CD4-positive, alpha-beta T cell treated with Interleukin-2 at 100 ng/mL for 4 hours (primary cell): ENCODE data around the gene DCDC2C.

Experiments
- DNase-seq: peaks from one replicate; pipeline ENCODE4 v3.0.0-alpha.2; 2020; ENCODE audit warnings: low spot score

Gene DCDC2C

DNA sequence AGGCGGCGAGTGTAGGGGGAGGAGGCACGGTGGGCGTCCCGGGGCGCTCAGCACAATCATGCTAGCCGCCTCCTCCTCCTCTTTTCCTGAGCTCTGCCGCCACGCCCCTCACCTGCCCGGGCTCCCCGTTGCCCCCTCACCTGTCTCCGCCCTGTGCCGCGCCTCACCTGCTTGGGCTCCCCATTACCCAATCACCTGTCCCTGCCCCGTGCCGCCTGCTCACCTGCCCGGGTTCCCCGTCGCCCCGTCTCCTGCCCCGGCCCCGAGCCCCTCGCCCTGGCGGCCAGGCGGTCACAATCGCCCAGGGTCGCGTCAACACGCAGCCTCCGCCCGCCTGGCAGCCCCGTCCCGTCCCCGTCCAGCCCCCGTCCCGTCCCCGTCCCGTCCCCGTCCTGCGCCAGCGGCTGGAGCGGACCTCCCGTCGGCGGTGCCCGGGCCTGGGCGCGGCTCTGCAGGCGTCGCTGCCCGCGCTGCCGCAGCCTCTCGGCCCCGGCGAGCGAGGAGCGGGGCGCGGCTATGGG is at the start of gene DCDC2C:
TSS of gene DCDC2C (plus strand) at position 340 of the 521 bp plus-strand sequence. CDS start at position 517, 177 bp downstream.
- DNase-seq, result no peak

DNA sequence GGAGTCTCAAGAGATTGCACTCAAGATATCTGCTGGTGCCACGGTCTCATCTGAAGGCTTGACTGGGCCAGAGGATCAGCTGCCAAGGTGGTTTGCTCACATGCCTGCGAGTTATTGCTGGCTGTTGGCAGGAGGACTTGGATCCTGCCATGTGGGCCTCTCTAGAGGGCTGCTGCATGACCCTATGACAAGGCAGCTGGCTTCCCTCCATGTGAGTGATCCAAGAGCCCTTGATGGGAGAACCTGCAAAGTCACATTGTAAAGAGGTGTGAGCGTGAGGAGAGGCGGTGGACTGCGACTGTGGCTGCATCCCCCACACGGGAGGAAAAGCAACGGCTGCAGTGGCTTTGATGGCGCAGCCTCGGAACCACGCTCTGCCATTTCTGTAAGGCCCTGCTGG is 49.4 kb upstream of the DCDC2C start:
- DNase-seq, result no peak

GRCh38 chr2:3654531-3655225 is 48.7 kb upstream of the DCDC2C start:
- DNase-seq, result no peak

DNA sequence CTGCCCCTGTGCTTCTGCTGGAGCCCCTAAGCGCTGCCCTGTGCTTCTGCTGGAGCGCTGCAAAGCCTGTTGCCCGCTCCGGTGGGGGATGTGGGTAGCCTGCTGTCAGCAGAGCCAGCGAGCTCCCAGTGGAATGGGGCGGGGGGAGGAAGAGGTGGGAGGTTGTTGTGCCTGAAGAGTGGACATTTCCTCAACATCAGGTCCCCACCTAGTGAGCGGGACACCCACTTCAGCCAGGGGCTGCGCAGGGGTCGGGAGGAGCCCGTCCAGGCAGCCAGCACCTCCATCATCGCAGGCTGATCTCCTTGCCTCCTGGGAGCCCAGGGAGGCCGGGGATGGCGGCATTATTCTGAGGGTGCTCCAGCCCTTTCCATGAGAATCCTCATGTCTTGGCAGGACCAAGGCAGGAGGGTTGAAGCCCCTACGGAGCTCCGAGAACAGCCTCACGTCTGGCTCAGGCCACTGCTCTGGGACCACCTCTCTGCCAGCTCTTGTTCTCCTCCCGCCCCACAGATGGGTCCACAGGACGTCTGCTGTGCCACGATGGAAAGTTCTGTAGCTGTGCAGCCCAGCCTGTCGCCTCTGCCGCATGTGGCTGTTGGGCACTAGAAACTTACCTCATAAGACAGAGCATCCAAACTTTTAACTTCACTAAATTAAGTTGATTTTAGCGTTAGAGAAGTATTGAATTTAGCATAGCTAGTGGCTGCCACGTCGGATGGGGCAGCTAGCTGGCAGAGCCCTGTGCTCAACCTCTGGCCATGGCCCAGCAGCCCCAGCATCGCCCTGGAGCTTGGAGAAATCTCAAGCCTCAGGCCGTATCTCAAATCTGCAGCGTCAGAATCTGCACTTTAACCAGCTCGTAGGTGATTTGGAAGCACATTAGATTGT is 47.3 kb upstream of the DCDC2C start:
- no peak for DNase-seq

DNA sequence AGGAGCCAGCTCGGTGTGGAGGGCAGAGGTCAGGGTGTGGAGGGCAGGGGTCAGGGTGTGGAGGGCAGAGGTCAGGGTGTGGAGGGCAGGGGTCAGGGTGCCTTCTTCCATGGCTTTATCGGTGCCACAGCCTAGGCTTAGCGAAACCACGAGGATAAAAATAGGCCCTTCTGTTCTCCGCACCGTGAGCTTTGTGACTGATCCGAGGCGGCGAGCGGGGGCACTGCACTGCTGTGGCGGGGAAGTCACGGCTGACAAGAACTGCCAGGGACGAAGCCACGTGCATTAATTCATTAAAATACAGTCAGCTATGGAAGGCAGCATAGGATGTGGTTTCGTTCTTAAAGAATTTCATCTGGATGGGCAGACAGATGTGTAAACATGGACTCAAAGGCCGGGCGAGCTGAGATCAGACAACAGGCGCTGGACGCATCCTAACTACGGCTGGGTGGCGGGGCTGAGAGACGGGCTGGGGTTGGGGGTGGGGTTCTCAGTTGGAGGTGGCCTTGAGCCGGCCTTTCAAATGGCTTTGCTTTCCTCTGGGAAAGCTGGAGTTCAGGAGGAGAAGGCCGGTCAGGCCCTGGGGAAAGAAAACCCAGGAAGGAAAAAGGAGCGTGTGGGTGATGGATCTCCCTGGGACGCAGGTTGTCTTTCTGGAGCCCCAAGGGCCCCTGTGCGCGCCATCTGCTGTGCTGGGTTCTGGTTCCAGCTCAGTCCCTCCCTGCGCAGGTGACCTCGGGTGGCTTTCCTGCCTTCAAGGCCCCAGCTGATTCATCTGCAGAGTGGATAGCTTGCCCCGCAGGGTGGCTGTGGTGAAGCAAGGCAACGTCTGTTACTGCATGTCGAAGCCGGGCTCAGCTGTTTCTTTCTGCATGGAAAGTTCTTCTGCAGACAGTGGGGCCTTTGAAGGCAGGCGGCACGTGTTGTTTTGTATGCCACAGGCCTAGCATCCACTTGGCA is 46.3 kb upstream of the DCDC2C start:
- no peak for DNase-seq

GRCh38 chr2:3657881-3658280 is 45.5 kb upstream of the DCDC2C start, which contains the start of gene ALLC:
Gene ALLC (plus strand): TSS chr2:3658200. CDS start chr2:3671158, 12,958 bp downstream.
- no peak for DNase-seq

- no peak for DNase-seq
These were observed 43.6 kb upstream of the DCDC2C start for GRCh38 chr2:3659447-3660432.

GRCh38 chr2:3660640-3661039 is 42.7 kb upstream of the DCDC2C start:
- DNase-seq, result peak; percentile 12

DNA sequence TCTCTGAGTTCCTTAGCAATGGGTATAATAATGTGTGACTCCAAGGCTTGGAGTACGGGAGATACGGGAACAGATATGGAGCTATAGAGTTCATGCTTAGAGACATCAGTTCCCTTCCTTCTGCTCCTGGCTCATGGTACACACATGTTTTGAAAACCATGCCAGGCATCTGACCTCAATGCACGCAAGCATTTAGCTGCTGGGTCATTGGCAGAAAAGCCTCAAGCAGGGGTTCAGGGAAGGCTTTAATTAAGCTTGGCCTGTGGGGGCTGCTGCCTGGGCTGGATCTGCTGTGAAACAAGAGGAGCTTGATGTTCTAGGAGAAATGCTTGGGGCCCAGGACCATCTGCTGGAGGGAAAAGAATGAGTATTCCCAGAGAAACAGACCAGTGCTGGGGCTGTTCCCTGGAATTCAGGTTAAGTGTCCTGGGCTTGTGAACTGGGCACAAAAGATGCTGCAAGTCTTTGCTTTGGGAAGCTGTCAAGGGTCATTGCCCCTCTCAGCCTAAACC is 42.2 kb upstream of the DCDC2C start:
- DNase-seq, result no peak

DNA sequence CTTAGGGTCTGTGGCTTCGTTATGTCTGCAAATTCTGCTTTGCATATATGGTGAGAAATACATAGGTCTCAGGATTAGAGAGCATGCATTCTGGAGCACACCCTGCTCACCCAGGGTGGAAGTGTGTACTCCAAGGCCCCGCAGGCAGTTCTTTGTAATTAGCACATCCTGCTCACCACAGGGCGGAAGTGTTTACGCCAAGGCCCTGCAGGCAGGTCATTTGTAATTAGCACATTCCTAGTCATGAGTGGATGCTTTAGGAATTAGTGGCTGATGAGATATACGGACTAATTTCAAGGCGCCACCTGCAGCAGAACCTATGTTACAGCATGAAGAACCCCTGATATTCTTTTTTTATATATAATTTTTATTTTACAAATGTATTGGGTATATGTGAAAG is 41.1 kb upstream of the DCDC2C start:
- no peak for DNase-seq

- no peak for DNase-seq
These were observed 39.3 kb upstream of the DCDC2C start for GRCh38 chr2:3664118-3664517.

- DNase-seq, result no peak
These were observed 38.5 kb upstream of the DCDC2C start for GRCh38 chr2:3664925-3665324.

- no peak for DNase-seq
These were observed 37.3 kb upstream of the DCDC2C start for GRCh38 chr2:3665886-3666612.

GRCh38 chr2:3666613-3666975 is 36.8 kb upstream of the DCDC2C start:
- DNase-seq, result no peak

DNA sequence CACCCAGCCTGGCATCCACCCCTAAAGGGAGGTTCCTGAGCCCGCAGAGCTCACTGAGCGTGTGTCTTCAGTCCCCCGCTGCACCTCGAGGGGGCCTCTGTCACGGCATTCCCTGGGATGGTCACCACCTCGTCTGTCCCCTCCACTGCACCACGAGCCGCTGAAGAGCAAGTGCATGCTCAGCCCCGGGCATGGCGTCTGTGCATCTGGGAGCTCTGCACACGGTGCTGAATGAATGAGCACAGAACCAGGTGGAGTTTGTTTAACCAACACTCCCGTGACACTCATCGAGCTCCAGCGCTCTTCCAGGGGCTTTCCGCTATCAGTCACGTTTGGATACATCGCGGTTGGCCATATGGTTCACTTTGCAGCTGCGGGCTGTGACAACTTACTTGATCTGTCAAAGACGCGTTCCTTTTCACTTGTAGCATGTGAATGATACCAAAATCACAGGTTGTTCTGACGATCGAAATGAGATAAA is 36.2 kb upstream of the DCDC2C start:
- DNase-seq, result no peak

DNA sequence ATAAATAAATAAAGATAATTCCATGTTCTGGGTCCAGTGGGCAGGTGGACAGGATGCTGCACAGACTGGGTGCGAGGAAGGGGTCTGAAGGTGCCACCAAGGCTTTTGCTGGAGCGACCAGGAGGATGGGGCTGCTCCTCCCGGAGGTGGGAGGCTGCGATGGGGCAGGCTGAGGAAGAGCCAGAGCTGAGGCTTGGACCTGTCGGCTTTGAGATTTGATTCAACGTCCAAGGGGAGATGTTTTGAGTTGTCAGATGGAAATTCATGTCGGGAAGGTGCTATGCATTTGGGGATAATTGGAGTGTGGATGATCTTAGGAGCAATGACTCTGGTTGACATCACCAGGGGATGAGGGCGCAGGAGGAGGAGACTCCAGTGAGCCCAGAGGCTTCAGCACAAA is 33.7 kb upstream of the DCDC2C start:
- DNase-seq, result no peak

GRCh38 chr2:3670376-3670775 is 33.0 kb upstream of the DCDC2C start:
- DNase-seq, result no peak

DNA sequence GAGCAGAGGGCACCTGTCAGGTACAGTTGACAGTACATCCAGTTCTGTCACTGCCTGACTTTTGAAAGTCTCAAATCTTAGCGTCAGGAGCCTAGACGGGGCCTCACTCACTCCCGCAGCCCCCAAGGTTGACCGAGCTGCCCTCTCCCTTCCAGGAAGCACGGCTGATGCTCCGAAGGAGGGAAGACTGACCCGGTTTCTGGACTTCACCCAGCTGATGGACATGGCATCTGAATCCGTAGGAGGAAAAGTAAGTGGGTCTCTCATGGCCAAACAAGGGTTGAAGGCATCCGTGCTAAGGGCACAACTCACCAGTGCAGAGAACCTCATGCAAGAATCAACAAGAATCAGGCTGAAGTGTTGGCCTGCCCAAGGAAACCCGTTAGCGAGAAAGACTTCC is 32.4 kb upstream of the DCDC2C start:
- DNase-seq, result no peak

DNA sequence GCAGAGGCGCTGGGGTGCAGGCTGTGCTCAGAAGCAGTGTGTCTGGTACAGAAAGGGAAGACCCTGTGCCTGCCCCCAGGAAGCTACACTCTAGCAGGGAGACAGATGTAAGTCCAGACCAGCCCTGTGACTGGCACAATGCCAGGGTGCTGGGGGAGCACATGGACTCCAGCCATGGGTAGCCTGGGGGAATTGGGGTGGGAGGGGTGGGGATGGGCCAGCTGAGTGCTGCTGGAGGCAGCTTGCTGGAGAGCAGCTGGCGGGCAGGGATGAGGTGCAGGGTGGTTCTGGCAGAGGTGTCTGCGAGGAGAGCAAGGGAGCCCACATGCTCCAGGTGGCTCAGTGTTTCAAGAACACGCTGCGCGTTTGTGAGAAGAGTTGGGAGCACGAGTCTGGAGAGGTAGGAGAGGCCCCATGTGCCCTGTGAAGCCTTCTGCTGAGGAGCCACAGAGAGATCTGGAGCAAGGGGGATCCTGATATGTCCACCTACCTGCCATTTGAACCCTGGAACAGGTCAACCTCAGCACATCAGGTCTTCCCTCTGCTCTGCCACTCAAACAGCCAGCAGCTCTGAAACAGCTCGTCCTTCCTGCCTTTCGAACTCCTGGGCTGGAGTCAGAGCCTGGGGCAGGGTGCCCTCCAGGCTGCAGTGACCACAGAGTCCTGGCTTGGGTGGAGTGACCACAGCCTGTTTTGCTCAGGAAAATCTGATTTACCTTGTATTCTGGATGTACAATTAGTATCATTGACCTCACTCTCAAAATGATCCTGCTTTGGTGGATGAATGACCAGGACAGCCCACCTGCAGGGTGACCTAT is 30.3 kb upstream of the DCDC2C start:
- DNase-seq, result no peak
